Ammon's horn (tissue), 1 donor: Measurements from ENCODE around the gene TRIM29.
A peak's percentile ranks its signal among the peaks of the same experiment; 100 is the strongest.

Source experiments
- DNase-seq: peaks from one replicate; pipeline ENCODE4 v3.0.0-alpha.2; 2016; ENCODE audit warnings: low spot score

TRIM29 gene, protein sequence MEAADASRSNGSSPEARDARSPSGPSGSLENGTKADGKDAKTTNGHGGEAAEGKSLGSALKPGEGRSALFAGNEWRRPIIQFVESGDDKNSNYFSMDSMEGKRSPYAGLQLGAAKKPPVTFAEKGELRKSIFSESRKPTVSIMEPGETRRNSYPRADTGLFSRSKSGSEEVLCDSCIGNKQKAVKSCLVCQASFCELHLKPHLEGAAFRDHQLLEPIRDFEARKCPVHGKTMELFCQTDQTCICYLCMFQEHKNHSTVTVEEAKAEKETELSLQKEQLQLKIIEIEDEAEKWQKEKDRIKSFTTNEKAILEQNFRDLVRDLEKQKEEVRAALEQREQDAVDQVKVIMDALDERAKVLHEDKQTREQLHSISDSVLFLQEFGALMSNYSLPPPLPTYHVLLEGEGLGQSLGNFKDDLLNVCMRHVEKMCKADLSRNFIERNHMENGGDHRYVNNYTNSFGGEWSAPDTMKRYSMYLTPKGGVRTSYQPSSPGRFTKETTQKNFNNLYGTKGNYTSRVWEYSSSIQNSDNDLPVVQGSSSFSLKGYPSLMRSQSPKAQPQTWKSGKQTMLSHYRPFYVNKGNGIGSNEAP

DNA sequence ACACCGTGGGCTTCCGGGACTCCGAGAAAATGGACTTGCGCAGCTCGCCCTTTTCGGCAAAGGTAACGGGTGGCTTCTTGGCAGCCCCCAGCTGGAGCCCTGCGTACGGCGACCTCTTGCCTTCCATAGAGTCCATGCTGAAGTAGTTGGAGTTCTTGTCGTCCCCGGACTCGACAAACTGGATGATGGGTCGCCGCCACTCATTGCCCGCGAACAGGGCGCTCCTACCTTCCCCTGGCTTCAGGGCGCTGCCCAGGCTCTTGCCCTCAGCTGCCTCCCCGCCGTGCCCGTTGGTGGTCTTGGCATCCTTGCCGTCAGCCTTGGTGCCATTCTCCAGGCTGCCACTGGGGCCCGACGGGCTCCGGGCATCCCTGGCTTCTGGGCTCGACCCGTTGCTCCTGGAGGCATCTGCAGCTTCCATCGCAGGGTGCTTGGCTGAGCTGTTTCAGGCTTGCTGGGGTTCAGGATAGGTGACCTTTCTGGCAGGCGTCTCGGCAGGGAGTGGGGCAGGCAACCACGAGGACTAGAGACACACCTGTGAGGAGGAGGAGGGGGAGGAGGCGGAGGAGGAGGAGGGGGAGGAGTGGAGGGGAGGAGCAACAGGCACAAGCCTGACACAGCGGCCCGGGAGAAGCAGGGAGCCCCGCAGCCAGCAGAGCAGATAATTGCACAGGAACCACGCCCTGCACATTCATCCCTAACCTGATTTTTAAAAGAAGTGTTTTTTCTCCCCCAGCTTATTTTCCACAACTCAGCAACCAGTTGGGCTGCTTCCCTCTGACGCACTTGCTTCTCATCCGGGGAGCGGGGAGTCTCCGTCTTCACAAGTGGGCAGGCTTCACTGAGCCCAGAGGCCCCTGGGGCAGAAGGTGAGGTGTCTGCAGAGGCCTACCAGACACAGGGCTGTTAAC, at the start of gene TRIM29:
TRIM29 (minus strand) TSS at position 503 of the 911 bp plus-strand sequence; CDS start at position 421, 82 bp downstream.
- DNase-seq: no peak

DNA sequence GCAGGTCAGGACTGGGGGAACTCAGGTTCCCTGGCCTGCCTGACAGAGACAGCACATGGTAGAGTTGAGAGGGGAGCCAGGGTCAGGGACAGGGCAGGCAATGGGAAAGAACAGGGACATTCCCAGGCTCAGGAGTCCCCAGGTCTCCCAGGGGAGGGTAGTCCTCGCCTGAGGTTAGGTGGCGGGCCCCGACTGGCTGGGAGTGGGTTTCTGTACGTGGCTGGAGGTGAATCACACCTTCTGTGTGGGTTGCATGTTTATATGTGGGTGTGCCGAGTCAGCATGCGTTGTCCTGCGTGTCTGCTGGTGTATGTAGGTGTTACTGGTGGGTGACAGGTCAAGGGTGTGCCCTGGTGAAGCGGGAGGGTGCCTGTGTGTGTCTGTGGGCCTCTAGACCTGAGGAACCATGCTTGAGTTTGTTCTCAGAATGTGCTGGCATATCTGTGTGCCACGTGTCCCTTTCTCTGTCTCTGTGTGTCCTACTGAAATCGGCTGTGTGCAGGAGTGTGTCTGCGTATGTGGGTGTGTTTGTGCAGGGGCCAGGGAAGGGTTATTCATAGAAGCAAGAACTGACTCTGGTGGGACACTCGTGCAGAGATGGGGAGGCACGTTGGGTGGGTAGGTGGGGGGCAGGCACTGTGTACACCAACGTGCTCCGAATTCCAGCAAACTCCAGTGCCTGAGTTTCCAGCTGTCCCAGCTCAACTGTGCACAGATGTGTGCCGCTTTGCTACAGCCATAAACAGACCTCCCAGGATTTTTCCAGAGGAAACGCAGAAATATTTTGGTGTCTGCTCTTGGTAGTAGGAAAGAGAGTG, 49.1 kb upstream of the TRIM29 start:
- no peak for DNase-seq

DNA sequence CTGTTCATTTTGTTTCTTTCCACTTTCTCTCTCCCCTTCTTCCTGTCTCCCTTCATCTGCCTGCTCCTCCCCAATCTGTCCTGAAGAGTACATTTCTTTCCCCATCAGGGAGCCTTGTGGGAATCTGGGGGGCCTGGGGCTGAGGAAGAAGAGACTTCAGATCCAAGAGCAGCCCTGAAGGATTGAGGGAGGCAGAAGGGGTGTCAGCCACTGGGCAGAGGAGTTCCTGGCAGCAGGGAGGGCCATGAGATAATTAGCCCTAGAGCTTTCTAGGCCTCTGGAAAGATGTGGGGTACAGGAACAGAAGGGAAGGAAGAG, 48.5 kb upstream of the TRIM29 start:
- no peak for DNase-seq

DNA sequence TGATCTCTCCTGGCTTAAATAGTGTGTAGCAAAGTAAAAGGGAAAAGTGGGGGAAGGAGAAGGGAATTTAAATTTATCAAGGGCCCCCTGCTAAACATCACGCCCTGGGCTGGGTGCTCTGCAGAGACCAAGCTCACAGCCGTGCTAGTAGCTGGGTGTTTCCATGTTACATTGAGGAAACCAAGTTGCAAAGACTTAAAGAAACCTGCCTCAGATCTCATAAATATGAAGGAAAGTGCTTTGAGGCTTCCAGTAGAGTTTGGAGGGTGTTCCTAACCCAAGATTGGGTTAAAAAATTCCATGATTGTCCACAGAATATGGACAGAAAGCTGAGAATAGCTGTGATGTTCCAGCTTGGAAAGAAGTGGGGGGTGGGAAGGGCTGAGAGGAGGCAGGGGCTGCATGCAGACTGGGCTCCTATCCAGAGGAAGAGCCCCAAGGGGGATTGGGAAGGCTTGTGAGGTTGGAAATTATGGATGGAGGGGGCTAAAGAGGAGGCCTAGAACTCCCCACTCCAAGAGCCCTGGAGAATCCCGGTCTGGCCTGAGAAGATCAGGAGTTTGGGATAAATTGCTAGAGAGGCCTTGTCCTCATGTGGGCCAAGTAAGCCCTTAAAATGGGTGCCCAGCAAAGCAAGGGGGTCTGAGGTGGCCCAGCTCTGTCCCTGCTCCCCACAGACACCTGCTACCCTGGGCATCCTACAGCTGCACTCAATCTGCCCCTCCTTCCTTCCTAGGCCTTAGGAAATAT, 48.0 kb upstream of the TRIM29 start:
- no peak for DNase-seq

DNA sequence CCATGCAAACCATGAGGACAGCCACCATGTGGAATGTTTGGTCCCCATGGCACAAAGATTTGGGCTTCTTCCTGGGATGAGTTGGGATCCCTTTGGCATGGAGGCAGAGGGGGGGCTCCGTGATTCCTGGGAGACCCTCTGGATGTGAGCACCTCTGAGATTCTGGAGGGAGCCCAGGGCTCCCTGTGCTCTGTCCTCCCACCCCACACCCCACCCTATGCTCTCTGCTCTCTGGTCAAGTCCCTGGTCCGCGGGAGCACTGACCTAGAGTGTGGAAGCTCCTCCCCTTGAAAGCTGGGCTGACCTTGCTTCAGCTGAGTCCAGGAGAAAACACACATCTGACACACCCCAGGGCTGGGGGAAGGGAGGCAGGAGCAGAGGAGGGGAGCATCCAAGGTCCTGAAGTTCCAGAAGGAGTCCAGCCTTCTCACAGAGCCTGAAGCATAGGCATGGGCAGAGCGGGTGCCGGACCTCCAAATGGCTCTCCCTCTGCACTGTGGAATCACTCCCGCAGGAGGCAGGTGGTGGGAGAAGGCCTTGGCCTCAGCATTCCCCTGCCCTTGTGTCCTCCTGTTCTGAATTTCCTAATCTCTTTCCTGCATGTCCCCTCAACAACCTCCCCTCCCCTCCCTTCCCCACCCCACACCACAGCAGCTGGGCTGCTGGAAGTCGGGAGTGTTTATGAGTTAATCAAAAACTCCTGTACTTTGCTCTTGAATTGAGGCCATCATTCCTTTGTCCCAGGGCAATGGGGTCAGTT, 47.2 kb upstream of the TRIM29 start:
- no peak for DNase-seq

DNA sequence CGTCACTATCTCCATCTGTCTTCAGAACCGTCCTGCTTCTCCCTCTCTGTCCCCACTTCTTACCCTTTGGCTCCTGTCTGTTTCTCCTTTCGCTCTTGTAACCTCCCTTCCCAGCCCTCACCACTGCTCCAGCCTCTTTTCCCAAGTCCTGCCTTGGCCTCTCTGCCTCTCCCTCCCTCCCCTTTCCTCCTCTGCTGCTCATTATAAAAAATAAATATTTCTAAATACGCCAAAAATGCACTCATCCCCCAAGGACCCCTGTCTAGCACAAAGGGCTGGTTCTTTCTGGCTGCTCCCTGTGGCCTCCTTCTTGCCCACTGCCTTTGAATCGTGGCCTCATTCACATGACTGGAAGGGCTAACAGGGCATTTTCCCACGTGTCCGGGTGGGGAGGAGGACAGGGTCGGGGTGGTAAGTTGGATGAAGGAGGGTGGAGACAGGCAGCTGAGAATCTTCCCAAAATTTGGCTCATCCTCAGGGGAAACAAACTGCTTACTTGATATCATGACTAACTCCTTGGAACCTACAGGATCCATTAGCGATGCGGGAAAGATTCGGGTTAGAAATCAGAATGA, 46.5 kb upstream of the TRIM29 start:
- DNase-seq: no peak

DNA sequence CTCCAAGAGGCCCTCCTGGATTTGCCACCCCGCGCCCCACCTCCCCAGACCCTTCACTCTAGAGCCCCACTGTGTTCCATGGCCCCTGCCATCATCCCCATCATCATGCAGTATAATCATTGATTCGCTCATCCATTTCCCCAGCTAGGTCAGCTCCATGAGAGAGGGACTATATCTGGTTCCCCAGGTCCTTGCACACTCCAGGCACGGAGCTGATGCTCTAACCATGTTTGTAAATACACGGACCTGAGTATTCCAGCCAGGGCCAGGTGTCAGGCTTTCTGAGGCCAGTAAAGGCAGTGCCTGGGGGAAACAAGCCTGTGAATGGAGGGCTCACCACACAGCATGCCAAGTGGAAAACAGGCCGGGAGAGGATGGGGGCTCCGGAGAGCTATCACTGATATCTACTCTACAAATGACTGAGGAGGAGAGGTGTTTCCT, 45.8 kb upstream of the TRIM29 start:
- no peak for DNase-seq

DNA sequence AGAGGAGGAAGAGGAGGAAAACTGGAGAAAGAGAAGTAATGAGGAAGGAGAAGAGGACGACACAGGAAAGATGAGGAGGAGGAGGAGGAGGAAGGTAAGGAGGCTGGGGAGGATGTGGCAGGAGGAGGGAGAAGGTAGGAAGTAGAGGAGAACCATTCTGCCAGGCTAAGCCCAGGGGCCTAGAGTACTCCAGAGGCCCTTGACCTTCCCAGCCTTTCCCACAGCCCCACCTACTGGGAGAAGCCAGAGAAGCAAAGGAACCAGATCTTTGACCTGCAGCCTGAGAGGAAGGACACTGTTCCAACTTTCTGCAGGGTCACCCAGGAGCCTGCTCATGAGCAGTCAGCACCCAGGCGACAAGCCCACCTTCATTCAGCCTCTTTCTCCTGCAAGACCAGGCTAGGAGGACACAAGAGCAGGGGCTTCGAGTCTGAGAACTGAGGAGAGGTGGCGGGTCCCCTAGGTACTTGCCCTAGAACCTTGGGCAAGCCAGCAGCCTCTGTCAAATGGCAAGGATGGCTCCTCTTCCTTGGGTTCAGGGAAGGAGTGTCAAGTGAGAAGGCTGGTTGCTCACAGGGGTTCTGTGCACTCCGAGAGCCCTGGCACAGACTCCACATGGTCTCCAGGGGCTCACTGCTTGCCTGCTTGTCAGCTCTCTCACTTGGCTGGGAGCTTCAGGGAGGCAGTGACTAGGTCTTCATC, 45.0 kb upstream of the TRIM29 start:
- no peak for DNase-seq

DNA sequence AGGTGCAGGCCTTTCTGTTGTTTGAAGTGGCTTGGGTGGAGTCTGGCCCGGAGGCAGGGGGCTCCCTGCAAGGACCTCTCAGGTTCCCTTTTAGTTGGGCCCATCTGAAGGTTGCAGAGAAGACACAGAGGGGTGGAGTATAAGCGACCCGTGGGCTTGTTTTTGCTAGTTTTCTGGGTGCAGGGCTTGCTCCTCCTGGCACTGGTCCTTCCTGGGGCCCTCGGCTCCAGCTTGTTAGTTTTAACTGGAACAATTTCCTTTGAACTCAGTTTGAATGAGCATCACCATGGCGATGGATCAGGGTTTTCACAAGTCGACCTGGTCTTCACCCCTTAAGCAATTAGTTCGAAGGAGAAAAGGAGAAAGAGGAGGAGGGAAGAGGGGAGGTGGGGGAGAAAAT, 44.5 kb upstream of the TRIM29 start:
- no peak for DNase-seq

DNA sequence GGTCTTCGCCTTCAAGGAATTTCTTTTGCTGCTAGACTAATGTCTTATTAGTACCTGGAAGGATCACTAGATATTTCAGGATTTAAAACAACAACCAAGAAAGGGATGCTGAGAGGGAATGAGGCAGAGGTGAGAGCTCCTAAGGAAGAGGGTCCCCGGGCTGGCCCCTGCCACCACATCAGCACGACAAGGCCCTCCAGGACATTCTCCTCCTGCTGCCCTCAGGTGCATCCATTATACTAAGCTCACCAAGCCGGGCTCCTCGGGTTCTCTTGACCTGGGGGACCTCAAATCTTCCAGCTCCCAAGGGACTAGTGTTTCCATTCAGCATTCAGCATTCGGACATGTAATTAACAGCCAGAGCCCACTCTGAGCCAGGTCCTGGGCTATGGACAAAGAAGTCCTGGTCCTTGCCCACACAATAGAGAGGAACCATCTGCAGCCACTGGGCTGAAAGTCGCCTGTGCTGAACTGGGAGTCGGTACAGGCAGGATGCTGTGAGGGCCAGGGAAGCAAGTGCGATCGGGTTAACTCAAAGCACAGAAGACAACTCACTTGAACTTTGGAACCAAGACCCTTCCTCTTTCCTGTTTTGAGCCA, 43.6 kb upstream of the TRIM29 start:
- no peak for DNase-seq

DNA sequence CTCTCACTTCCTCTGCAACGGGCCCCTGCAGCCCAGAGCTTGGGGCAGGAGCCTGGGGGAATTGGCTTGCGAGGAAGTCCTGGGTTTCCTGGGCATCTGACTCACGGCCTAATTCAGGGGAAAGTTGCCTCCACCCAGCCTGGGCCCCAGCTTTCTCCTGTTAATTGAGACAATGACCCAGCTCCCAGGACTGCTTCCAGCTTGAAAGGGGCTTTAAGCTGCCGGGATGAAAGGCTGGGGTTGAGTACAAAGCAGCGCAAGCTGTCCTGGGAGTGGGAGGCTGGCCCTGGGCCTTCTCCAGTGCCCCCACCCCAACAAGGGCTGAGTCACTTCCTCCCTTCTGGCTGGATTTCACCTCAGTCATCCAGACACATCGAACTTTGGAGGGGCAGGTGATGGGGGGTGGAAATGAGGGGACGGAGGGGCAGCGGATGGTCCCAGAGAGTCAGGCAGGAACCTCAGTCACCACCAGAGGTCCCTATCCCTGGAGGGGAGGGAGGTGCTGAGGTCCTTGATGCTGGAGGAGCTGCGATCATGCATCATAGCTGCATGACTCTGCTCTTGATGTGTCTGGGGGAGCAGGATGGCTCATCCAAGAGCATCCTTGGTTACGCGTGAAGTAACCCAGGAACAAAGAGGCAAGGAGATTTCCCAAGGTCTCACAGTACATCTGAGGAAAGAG, 42.8 kb upstream of the TRIM29 start:
- DNase-seq: peak; percentile 69

DNA sequence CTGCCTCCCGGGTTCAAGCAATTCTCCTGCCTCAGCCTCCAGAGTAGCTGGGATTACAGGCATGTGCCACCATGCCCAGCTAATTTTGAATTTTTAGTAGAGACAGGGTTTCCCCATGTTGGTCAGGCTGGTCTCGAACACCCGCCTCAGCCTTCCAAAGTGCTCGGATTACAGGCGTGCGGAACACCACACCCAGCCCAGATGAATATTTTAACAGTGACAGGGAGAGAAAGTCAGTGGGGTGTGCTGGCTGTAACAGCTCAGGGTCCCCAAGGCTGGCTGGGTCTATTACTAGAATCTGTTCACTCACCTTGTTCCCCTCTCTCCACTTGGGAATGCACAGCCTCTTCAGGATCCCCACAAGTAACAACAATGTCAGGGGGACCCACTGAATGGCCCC, 42.1 kb upstream of the TRIM29 start:
- peak; percentile 1 for DNase-seq

DNA sequence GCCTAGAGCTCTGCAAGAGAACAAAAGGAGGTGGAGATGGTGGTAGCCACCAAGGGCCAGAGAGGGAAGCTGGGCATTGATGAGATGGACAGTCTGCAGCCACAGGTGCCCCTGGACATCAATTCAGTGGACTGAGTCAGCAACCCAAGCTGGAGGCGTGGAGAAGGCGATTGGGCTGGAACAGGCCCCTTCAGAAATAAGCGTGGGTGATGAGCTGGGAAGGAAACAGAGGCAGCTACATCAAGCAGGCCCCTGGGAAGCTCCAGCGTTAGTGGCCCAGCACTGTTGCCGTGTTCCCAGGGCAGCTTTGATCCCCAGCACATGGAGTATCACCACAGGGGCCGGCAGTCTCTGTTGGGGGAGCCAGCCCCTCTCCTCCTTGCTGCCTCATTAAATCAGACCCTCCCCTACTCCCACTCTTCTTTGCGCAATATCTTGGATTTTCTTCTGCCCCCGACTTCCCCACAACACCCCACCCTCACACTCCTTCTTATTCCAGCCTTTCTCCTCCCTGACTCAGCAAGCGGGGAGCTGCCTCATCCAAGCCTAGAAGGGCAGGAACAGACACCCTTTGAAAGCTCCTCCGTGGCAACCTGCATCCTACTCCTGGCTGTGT, 41.3 kb upstream of the TRIM29 start:
- DNase-seq: no peak

DNA sequence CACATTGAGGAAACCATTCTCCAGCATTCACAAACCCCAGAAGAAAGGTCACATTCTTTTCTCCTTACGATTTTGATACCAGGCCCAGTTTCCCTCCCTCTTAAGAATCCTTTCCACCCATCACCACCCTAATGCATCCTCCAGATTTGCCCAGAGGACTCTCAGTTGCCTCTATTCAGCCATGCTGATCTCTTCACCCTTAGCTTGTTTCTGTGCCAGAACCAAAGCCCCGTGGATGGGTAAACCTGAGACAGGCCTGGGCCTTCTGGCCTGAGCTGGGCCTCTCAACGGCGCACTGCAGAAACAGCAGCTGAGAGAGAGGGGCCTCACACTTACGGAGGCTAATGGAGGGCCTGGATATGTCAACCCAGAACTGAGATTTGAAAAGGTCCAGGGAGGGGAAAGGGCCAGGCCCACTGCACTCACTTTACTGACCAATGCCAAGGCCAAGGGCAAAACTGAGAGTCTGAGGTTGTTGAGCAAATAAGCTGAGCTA, 40.7 kb upstream of the TRIM29 start:
- no peak for DNase-seq

DNA sequence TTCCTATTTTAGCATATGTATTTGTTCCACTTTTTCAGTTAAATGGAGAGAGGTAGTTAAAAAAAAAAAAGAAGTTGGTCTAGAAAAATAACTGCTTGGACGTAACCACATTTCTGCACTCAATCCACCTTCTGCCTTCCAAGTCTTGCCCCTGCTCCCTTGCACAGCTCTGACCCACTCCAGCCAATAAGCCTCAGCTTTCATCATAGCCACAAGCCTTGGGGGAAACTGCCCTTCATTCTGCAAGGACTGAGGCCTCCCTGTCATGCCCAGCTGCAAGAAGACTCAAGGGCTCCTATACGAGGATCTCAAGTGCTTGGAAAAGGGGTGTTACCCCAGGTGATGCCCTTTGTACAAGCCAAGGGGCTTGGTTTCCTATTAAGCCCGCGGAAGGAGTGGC, 37.0 kb upstream of the TRIM29 start:
- DNase-seq: no peak

DNA sequence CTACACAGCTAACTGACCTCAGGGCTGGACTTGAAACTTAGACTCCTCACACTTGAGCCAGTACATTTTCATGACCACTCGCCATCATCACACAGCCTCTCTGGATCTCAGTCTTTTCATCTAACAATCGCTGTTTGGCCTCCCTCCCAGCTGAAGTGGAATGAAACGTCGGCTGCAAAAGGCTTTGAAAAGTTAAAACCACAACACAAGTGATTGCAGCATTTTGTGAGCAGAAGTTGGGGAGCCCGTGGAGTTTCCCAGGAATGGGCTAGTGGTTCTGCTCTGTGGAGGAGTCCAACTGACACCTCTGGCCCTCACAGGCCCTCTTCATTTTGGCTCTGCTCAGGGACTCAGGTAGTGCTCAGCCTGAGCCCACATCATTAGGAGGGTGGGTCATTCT, 35.9 kb upstream of the TRIM29 start:
- no peak for DNase-seq

DNA sequence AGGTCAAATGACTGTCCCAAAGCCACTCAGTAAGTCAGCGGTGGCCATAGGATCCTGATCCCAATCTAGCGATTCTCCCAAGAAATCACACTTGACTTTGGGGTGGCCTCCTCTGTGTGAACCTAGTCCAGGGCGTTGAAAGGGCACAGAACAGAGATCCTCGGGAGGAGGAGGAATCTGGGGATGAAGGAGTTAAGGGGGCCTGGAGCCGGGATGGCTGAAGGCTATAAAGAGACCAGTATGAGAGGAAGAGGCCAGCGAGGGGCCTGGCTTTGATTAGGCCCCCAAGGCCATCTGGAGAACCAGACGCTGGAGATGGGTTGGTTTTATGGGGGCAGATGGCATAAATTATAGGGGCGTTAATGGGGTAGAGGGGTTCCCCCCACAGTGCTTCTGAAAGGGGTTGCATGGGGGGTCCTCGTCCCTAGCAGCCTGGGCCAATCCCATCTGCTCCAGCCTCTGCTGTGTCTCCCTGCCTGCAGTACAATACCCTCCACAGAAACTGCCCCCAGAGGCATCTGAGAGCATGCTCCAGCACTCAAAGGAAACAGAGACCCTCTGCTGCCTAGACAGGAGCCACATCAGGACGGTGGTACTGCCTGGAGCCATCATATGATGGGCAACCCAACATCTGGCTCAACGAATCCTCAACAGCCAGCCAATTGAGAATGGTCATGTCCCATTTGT, 35.2 kb upstream of the TRIM29 start:
- no peak for DNase-seq
